ENCODE data around the gene TMEM126B. TPM values are rescaled to one million over a fixed set of nuclear protein-coding genes. Genes with fewer than 3 reads are reported as not detected.

Gene TMEM126B
- total RNA-seq = 48.5 and 57.0 TPM in 2 replicates

DNA sequence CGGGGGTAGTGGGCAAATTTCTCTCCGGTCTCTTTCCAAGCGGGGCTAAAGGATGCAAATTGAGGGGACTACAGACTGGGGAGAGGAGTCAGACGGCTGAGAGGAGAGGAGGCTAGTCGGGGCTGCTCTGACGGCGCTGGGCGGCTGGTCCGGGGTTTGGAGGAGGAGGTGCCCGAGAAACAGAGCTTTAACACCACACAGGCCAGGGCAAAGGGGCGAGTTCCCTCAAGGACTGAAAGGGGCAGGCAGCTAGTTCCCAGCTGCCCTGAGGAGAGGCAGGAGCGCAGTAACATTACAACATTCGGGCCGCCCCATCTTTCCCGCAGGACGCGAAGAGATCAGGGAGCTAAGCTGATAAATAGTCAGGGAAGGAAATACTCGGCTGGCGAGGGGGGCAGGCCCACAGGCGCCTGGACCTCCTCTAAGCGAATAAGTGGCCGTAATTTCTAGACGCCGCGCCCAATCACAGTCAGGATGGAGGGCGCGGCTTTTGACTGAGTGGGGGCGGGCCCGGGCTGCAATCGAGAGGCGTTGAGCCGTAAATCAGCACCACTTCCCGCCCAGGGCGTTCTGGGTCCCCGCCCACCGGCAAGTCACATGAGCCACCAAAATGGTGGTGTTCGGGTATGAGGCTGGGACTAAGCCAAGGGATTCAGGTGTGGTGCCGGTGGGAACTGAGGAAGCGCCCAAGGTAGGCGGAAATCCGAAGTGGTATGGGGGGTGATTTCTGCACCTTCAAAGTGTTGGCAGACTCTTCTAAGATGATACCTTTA, at the start of gene TMEM126B:
TSS of gene TMEM126B (plus strand) at position 596 of the 773 bp plus-strand sequence. CDS start at position 611, 15 bp downstream.

DNA sequence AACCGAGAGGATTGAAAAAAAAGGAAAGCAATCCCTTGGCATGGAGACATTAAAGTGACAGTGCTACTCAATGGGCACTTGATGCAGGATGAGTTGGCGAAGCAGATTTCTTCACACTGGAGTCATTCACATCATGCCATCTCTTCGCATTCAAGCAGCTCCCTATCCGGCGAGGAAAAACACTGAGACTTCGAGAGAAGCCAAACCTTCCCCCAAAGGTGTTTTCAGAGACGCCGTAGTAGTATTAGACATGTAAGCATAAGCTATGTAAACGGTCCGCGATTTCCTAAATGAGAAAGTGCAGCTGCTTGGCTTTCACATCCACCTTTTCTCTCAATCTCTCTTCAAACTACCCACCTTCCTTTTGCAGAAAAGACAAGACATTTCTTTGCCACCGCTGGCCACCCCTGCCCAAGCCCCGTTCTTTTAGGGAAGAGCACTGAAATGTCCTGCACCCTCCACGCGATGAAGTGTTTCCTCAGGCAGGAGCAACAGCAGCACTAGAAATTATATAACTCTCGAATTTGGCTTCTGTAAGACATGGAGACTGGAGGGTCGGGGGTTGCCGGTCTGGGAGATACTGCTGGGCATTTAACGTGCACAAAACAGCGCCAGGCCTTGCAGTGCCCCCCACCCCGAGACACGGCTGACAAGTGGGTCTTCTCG, 928 bp upstream of the TMEM126B start, which contains the start of gene DLG2:
TSS of gene DLG2 (minus strand) at position 13 of the 666 bp plus-strand sequence.

DNA sequence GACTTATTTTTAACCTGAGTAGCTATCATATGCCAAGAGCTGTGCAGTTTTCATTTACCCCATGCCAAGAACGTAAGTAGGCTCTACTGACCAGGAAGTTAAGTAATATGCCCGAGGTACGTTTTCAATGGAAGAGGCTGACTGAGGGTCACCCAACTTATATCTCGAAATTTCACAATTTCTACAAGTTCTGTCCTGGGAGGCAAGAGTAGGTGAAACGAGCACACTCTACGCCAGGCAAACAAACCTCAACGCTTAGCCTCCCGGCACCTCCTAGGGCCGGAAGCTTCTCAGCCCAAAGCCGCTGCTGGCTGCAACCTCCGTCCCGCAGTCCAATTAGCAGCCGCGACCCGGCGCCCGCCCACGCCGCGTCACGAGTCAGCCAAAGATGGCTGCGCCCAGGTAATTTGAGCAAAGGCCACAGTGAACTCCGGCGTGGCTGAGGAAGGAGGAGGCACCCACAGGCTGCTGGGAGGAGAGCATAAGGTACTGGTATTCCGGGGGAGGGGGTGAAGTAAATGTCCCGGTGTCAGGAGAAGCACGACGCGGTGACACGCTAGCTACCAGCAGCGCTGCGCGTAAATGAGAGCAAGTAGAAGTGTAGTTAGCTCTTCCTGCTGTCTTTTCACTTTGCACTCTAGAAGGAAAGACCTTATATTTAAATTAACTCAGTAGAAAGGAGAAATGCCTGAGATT, 19.4 kb downstream of the TMEM126B start, which contains the start of gene TMEM126A:
TSS of gene TMEM126A (plus strand) at position 364 of the 696 bp plus-strand sequence. CDS start 2,289 bp downstream, outside the sequence.

DNA sequence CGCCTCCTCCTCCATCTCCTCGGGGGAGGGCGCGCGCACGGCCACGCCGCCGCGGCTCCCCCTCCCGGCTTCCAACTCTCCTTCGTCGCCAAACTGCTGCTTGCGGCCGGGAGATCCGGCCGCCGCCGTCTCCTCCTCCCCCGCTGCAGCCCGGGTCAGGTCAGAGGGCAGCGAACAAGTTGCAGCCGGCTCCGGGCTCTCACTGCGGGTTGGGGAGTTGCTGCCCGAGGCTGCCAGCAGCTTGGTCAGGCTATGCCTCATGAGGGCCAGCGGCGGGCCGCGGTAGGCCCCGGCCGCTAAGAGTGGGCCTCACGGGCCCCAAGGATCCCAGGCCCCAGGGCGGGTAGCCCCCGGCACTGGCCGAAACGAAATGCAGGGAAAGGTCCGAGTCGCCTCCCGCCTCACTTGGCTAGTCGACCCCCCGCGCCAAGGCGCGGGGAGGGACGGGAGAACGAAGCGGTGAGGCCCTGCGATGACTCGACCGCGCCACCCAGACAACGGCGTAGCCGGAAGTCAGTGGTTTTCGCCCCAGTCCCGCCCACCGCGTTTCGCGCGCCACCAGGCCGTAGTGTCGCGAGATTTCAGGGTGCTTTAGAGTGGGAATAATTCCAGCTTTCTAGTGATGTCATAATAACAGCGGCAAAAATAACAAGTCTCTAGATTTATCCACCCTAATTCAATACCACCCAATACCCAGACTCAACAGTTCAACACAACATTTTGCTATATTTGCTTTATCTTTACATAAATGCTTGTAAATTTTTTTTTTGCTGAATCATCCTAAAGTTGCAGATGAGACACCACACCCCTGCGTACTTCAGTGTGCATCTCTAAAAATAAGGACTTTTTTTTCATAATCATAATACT, 36.5 kb downstream of the TMEM126B start, which contains the start of gene CREBZF:
TSS of gene CREBZF (minus strand) at position 515 of the 867 bp plus-strand sequence. CDS start at position 261, 254 bp downstream.

DNA sequence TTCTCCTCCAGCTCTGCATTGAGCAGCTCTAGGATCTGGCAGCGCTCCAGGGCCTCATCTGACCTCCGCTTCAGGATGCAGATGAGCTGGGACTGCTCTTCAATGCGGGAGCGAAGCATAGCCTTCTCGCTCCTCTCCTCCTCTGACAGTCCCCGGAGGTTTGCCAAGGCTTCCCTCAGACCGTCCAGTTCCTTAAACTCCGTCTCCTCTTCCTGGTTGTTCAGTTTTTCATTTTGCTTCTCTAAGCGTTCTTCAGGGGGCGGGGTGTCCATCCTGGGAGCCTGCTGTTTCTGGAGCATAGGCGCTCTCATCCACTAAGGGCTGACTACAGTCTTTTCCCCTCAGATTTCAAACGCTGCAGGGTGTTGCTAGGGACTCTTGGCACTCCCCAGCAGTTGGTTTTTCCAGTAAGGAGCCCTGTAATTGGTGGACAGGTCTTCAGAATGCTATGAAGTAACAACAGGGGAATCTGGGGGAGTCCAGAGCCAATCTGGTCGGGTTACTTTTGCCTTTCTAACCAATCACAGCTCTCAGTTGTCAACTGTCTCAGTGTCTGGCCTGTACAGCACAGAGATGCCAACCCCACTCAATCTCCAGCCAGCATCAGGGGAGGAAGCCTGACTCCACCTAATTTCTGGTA, 57.5 kb downstream of the TMEM126B start, which contains the start of gene CCDC89:
TSS of gene CCDC89 (minus strand) at position 376 of the 640 bp plus-strand sequence. CDS start at position 311, 65 bp downstream.

Other genes with a start within 250 kb of the TMEM126B start
- 0.98 and 1.5 TPM in 2 replicates for gene DLG2, start 1.2 kb upstream of the TMEM126B start, total RNA-seq
- gene TMEM126A, start 19.4 kb downstream of the TMEM126B start, total RNA-seq = 37.1 and 38.9 TPM in 2 replicates
- gene CREBZF, start 36.5 kb downstream of the TMEM126B start, total RNA-seq = 29.0 and 39.7 TPM in 2 replicates
- gene CCDC89, start 57.6 kb downstream of the TMEM126B start, total RNA-seq = 4.3 and 4.8 TPM in 2 replicates
- 4.1 and 8.1 TPM in 2 replicates for gene SYTL2, start 182.5 kb downstream of the TMEM126B start, total RNA-seq
- gene CCDC83, start 226.8 kb downstream of the TMEM126B start, total RNA-seq = not detected in 2 replicates

Measured in subcutaneous preadipocyte (primary cell).